ENCODE measurements around the gene EPB41. TPM values are rescaled to one million over a fixed set of nuclear protein-coding genes. Genes with fewer than 3 reads are reported as not detected.

Gene EPB41
- total RNA-seq, 2 donors from 2014 or later, result 39.4 to 54.4 TPM

DNA sequence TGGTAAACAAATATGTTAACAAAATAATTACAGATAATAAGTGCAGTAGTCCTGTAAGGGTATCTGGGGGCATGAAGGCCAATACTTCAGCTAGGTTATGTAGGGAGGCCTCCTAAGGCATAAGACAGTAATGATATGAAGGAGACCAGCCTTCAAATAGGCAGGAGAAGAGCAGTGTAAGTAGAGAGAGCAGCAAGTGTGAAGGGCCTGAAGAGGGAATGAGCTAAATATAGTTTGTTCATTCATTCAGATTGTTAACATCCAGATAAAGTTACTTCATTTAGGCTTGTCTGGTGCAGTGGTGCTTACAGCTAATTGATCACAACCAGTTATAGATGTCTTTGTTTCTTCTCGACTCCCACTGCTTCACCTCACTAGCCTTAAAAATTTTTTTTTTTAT is 71.1 kb downstream of the EPB41 start:
- H3K9me3 ChIP-seq, result no peaks in the 10 kb centered on the region
- WGBS, result 89% methylated on average over 1 of the region's 1 CpG
- H3K27ac ChIP-seq, result no peak overlapping the region
- H3K27me3 ChIP-seq (replicated peaks; ENCODE audit: insufficient read depth), result no peaks in the 10 kb centered on the region
- H3K4me3 ChIP-seq, result no peak overlapping the region
- no peak for DNase-seq (ENCODE audit: low spot score)
- intact Hi-C loops (cut with DNase I), result no loop called here
- no peak for TF ChIP-seq POLR2AphosphoS5 (IDR thresholded peaks at IDR 0.05)
- TF ChIP-seq, protein P1, sequence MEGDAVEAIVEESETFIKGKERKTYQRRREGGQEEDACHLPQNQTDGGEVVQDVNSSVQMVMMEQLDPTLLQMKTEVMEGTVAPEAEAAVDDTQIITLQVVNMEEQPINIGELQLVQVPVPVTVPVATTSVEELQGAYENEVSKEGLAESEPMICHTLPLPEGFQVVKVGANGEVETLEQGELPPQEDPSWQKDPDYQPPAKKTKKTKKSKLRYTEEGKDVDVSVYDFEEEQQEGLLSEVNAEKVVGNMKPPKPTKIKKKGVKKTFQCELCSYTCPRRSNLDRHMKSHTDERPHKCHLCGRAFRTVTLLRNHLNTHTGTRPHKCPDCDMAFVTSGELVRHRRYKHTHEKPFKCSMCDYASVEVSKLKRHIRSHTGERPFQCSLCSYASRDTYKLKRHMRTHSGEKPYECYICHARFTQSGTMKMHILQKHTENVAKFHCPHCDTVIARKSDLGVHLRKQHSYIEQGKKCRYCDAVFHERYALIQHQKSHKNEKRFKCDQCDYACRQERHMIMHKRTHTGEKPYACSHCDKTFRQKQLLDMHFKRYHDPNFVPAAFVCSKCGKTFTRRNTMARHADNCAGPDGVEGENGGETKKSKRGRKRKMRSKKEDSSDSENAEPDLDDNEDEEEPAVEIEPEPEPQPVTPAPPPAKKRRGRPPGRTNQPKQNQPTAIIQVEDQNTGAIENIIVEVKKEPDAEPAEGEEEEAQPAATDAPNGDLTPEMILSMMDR (IDR thresholded peaks at IDR 0.05), result no peak
- TF ChIP-seq POLR2A (IDR thresholded peaks at IDR 0.05), result no peak
- H3K36me3 ChIP-seq, result no peaks in the 10 kb centered on the region
- H3K4me1 ChIP-seq (replicated peaks), result no peaks in the 10 kb centered on the region

DNA sequence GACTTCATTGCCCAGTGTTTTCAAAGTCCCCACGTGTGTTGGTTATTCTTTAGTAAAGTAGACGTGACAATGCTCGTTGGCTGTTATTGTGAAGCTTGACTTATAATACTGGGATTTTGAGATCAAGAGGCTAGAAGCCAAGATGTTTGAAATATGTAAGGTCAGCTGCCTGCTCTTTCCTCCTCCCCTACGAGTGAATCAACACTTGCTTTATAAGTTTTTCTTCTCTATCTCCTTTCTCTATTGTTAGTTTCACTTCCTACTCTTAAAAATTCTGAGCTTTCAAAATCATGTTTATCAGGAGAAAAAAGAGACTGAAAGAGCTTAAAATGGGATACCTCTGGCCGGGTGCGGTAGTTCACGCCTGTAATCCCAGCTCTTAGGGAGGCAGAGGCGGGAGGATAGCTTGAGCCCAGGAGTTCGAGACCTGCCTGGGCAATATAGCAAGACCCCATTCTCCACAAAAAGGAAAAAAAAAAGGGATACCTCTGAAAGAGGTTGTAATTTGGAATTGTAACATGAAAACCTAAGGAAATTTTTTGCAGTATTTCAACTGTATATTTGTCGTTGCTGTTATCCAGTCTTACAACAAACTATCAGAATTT is 72.0 kb downstream of the EPB41 start:
- TF ChIP-seq POLR2A (IDR thresholded peaks at IDR 0.05) (no peak), POLR2AphosphoS5 (IDR thresholded peaks at IDR 0.05) (no peak)
- TF ChIP-seq, protein P1 (IDR thresholded peaks at IDR 0.05), result no peak
- Histone ChIP-seq H3K4me1 (replicated peaks) (no peaks in the 10 kb centered on the region), H3K4me3 (no peak overlapping the region), H3K9me3 (no peaks in the 10 kb centered on the region), H3K27me3 (replicated peaks; ENCODE audit: insufficient read depth) (no peaks in the 10 kb centered on the region), H3K36me3 (no peaks in the 10 kb centered on the region), H3K27ac (no peak overlapping the region)
- no peak for DNase-seq (ENCODE audit: low spot score)
- 69% methylated on average over 10 of the region's 10 CpGs for WGBS
- intact Hi-C loops (cut with DNase I), result no loop called here

DNA sequence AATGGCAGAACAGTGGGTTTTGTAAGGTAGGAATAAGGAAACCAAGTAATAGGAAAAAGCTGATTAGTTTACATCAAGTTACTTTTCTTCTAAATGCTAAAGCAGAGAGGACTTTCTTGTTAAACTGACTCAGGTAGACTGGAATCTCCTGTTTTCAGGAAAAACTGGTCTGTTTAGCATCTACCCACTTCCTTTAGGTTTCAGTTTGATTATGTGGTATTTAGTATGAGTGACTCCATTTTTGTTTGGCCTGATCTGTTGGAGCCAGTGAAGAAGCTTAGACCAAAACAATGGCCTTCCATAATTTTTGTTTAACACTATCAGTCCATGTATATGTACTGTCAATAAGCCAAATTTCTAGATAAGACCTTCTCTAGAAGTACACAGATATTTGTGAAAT is 88.4 kb downstream of the EPB41 start:
- no peaks in the 10 kb centered on the region for H3K27me3 ChIP-seq (replicated peaks; ENCODE audit: insufficient read depth)
- H3K4me1 ChIP-seq (replicated peaks), result no peaks in the 10 kb centered on the region
- no peak for DNase-seq (ENCODE audit: low spot score)
- no peak overlapping the region for H3K27ac ChIP-seq
- TF ChIP-seq, protein P1 (IDR thresholded peaks at IDR 0.05), result no peak
- TF ChIP-seq POLR2A (IDR thresholded peaks at IDR 0.05) (no peak), POLR2AphosphoS5 (IDR thresholded peaks at IDR 0.05) (no peak)
- H3K9me3 ChIP-seq, result no peaks in the 10 kb centered on the region
- intact Hi-C loops (cut with DNase I), result no loop called here
- H3K36me3 ChIP-seq, result no peaks in the 10 kb centered on the region
- H3K4me3 ChIP-seq, result no peak overlapping the region

DNA sequence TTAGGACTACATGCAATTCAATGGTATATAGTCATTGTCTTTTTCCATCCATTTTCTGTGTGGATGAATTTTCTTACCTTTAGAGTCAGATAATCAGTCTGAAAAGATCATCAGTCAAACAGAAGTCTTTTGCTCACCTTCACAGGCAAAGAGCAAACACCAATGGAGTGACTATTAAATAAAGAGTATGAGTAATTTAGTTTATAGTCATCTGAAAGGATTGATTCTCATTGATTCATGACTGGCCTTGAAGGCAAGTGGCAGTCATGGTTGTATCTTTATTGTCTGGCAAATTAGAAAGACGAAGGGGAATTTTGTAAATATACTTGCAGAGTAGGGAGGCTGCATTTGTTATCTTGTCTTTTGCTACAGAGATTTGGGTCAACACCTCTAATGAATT is 89.9 kb downstream of the EPB41 start:
- DNase-seq (ENCODE audit: low spot score), result no peak
- Histone ChIP-seq H3K4me3 (no peak overlapping the region), H3K27me3 (replicated peaks; ENCODE audit: insufficient read depth) (no peaks in the 10 kb centered on the region), H3K4me1 (replicated peaks) (no peaks in the 10 kb centered on the region), H3K36me3 (no peaks in the 10 kb centered on the region), H3K9me3 (no peaks in the 10 kb centered on the region), H3K27ac (no peak overlapping the region)
- intact Hi-C loops (cut with DNase I), result no loop called here
- TF ChIP-seq POLR2A (IDR thresholded peaks at IDR 0.05) (no peak), POLR2AphosphoS5 (IDR thresholded peaks at IDR 0.05) (no peak)
- TF ChIP-seq, protein P1 (IDR thresholded peaks at IDR 0.05), result no peak
- 88% methylated on average over 1 of the region's 1 CpG for WGBS

DNA sequence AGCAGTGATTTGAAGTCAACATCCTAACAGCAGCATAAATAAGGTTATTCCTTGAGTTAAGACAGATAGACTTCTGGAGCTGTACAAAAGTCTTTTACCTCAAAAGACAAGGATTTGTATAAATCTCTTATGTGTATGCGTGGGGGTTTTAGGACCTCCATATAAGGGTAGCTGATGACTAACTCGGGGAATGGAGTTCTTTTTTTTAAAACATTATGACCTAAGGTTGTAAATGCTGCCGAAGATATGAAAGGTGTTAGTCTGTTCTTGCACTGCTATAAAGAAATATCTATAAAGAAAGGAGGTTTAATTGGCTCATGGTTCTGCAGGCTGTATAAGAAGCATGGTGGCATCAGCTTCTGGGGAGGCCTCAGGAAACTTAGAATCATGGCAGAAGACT is 90.4 kb downstream of the EPB41 start:
- Histone ChIP-seq H3K9me3 (no peaks in the 10 kb centered on the region), H3K27ac (no peak overlapping the region), H3K36me3 (no peaks in the 10 kb centered on the region), H3K4me3 (no peak overlapping the region), H3K4me1 (replicated peaks) (no peaks in the 10 kb centered on the region), H3K27me3 (replicated peaks; ENCODE audit: insufficient read depth) (no peaks in the 10 kb centered on the region)
- intact Hi-C loops (cut with DNase I), result no loop called here
- DNase-seq (ENCODE audit: low spot score), result no peak
- 63% methylated on average over 3 of the region's 3 CpGs for WGBS
- no peak for TF ChIP-seq POLR2A (IDR thresholded peaks at IDR 0.05)
- TF ChIP-seq, protein P1 (IDR thresholded peaks at IDR 0.05), result no peak
- TF ChIP-seq POLR2AphosphoS5 (IDR thresholded peaks at IDR 0.05), result no peak

Measured in prostate gland (tissue), 2 donors.